GM06990 (cell line): ENCODE data around the gene ABLIM3.

Source experiments
- DNase-seq: peaks from one replicate; pipeline ENCODE4 v3.0.0-alpha.2; 2011; ENCODE audit not compliant: insufficient read length; ENCODE audit errors: extremely low read depth
- H3K27me3 ChIP-seq: replicated peaks from 2 replicates; pipeline ENCODE4 v1.6.0; 2011; ENCODE audit warnings: low read length; ENCODE audit not compliant: control insufficient read depth, insufficient read depth
- H3K36me3 ChIP-seq: 2 replicates; pipeline ENCODE4 v1.5.1; 2011; ENCODE audit warnings: low read length; ENCODE audit not compliant: control insufficient read depth, insufficient read depth
- H3K4me3 ChIP-seq: replicated peaks from 2 replicates; pipeline ENCODE4 v1.5.1; 2011; ENCODE audit warnings: low read depth, mild to moderate bottlenecking, control low read depth, low read length
- CTCF ChIP-seq: IDR thresholded peaks from 2 replicates; pipeline ENCODE4 v1.5.1; 2011; ENCODE audit warnings: low read length, control low read depth, mild to moderate bottlenecking, inconsistent platforms; ENCODE audit not compliant: insufficient read depth, poor library complexity, severe bottlenecking

ABLIM3 gene

GRCh38 chr5:149149942-149150341 lies 8.6 kb downstream of the ABLIM3 start:
- H3K4me3 ChIP-seq = no peak overlapping the region
- no peaks in the 10 kb centered on the region for H3K36me3 ChIP-seq
- no peak for TF ChIP-seq CTCF
- no peak for DNase-seq
- no peaks in the 10 kb centered on the region; the same call in none of the 2 replicates for H3K27me3 ChIP-seq

- no peak for TF ChIP-seq CTCF
- Histone ChIP-seq H3K36me3 (no peaks in the 10 kb centered on the region), H3K27me3 (no peaks in the 10 kb centered on the region; the same call in none of the 2 replicates), H3K4me3 (no peak overlapping the region)
- DNase-seq = no peak
Observed at GRCh38 chr5:149150457-149150856, 9.2 kb downstream of the ABLIM3 start.

DNA sequence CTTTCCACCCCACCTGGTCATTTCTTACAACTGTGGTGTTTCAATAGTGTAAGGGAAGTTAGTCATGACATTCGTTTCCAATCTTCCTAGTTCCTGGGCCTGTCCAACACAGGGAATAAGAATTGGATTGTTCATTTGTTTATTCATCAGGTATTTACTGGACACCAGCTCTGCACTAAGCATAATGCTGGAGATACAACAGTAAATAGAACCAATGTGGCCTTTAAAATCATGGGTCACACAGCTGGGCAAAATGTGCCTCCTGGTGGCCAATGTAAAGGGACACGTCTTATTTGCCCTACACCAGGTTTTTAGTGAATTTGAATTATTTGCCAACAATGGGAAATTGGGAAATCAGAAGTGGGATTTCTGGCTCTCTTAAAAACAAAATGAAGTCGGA lies 10.4 kb downstream of the ABLIM3 start:
- no peaks in the 10 kb centered on the region for H3K36me3 ChIP-seq
- no peaks in the 10 kb centered on the region; the same call in none of the 2 replicates for H3K27me3 ChIP-seq
- no peak for DNase-seq

DNA sequence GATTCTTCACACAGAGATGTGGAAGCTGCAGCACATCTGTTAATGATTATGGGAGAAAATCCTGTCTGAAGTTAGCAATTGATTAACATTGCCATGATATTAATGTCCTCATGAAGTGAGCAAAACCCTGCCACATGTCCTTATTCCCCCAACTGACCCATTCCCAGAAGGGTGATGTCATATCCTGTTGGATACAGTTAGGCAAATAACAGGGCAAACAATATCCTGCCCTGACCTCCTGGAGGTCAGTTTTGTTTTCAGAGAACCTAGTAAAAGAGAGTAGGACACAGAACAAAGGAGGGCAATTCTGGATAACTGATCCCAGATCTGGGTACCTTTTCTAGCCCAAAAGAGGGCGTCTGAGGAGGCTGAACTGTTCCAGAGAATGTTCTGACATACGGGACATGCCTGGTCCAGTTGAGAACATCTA lies 11.0 kb downstream of the ABLIM3 start:
- Histone ChIP-seq H3K27me3 (no peaks in the 10 kb centered on the region; the same call in none of the 2 replicates), H3K36me3 (no peaks in the 10 kb centered on the region), H3K4me3 (no peak overlapping the region)
- no peak for DNase-seq
- TF ChIP-seq CTCF = no peak

More for the DNA sequence above, 10.4 kb downstream of the ABLIM3 start:
- no peak overlapping the region for H3K4me3 ChIP-seq
- TF ChIP-seq CTCF = peak; percentile 9

- no peak for DNase-seq
- no peak for TF ChIP-seq CTCF
- H3K4me3 ChIP-seq = no peak overlapping the region
- H3K27me3 ChIP-seq = no peaks in the 10 kb centered on the region; the same call in none of the 2 replicates
- no peaks in the 10 kb centered on the region for H3K36me3 ChIP-seq
Observed at GRCh38 chr5:149153193-149153750, 12.0 kb downstream of the ABLIM3 start.
